GM21576 (cell line): ENCODE results near the gene PIK3C3.
"Not testable (repeated sequence)": the region's sequence is repeated elsewhere in the genome, so short reads cannot be mapped to it uniquely, and the experiment has no call there.

Experiments used
- ATAC-seq: cut with Tn5 transposase; IDR thresholded peaks from one replicate; pipeline ENCODE4 v1.9.1; 2021; ENCODE audit warnings: mild to moderate bottlenecking, moderate library complexity; ENCODE audit not compliant: unreplicated experiment

The PIK3C3 gene

GRCh38 chr18:42068030-42068429 is 113.0 kb downstream of the PIK3C3 start:
- no peak for ATAC-seq

GRCh38 chr18:42069036-42069435 is 114.0 kb downstream of the PIK3C3 start:
- no peak for ATAC-seq

DNA sequence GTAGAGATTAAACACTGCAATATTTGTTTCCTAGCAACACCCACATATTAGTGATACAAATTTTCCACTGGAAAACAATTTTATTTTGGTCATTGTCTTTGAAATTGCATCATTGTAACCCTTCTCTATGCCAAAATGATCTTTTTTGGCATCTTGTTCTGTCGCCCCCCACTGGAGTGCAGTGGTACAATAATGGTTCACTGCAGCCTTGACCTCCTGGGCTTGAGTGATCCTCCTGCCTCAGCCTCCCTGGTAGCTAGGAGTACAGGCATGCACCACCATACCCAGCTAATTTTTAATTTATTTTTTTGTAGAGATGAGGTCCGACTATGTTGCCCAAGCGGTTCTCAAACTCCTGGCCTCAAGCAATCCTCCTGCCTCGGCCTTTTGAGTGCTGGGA is 117.4 kb downstream of the PIK3C3 start:
- no peak for ATAC-seq

DNA sequence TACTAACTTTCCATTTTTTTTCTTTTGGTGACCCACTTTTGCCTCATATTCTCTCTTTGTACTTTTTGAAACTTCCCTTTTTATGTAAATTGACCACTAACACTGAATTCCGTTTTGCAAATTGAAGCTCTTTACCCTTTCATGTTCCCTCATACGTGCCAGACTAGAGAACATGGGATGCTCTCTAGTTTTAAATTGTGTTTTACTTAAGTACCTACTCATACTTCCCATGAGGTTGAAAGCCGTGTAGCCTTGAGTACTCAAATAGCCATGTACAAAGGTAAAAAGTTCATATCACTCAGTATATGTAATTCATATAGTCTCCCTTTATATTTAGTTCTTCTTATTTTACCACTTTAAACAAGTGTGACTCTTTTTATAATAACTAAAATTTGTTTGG is 119.7 kb downstream of the PIK3C3 start:
- no peak for ATAC-seq

DNA sequence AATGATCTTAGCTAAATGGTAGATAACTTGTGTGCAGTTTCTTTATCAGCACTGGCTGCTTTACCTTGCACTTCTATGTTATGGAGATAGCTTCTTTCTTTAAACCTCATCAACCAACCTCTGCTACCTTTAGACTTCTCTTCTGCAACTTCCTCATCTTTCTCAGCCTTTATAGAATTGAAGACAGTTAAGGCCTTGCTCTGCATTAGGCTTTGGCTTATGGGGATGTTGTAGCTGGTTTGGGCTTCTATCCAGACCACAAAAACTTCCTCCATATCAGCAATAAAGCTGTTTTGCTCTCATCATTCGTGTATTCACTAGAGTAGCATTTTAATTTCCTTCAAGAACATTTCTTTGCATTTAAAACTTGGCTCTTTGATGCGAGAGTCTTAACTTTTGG is 123.7 kb downstream of the PIK3C3 start:
- ATAC-seq, result no peak

- ATAC-seq, result no peak
Observed at GRCh38 chr18:42080340-42080739, 125.3 kb downstream of the PIK3C3 start.

- no peak for ATAC-seq
Observed at GRCh38 chr18:42082415-42083234, 127.6 kb downstream of the PIK3C3 start.

DNA sequence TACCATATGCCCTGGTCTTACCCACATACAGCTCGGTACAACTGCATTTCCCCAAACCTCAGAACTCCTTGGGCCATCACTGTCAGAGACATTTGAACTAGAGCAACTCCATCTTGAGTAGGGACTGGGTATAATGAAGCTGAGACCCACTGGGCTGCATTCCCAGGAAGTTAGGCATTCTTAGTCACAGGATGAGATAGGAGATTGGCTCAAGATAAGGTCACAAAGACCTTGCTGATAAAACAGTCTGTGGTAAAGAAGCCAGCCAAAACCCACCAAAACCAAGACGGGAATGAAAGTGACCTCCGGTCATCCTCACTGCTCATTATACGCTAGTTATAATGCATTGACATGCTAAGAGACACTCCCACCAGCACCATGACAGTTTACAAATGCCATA is 131.3 kb downstream of the PIK3C3 start:
- ATAC-seq, result no peak

- no peak for ATAC-seq
Observed at GRCh38 chr18:42087235-42087634, 132.2 kb downstream of the PIK3C3 start.

DNA sequence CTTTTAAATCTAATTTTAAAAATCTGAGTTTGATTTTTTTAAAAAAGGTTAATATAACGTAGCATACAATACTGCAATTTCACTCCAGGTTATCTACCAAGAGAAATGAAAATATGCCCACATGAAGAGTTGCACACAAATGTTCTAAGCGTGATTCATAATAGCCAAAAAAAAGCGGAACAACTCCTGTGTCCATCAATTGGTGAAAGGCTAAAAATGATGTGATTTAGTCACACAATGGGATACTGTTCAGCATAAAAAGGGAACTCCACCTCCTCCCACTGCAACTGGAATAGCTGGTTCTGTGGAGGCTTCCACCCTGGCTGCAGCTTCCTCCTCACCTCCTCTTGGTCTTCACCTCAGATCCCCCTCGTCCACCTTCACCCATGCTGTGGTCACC is 132.8 kb downstream of the PIK3C3 start:
- ATAC-seq, result no peak

DNA sequence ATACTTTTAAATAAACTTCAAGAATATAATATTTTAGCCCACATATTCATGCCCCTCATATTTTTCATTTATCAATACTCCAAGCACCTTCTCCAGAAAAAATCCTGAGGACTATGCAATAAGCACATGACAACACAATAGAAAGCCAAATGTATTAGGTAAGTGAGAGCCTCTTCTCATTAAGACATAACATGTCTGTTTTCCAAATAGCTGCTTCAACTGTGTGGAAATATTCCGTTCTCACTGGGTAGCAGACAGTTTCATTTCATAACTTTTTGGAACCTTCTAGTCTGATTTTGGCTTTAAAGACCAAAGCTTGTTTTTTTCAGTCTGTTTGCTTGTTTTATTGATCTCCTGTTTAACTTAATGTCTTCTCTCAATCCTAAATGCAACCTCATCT is 137.8 kb downstream of the PIK3C3 start:
- no peak for ATAC-seq

DNA sequence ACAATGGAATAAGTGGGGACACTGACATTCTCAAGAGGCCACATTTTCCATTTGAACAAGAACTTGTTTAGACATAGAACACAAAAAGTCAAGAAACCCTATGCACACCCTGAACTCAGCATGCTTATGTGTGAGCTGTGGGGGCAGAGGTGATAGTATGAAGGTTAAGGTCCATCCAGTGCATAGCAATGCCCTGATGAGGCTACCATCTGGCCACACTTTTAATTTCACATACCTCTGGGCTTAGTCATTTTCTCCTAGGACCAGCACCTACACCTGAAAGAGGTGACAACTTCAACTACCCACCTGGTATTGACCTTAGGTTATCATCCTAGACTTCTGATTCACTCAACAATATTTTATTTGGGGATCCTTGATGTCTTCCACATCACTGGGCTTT is 139.8 kb downstream of the PIK3C3 start:
- ATAC-seq, result no peak

- ATAC-seq, result no peak
Observed at GRCh38 chr18:42095732-42096377, 140.8 kb downstream of the PIK3C3 start.

- ATAC-seq, result no peak
Observed at GRCh38 chr18:42100248-42100647, 145.2 kb downstream of the PIK3C3 start.

DNA sequence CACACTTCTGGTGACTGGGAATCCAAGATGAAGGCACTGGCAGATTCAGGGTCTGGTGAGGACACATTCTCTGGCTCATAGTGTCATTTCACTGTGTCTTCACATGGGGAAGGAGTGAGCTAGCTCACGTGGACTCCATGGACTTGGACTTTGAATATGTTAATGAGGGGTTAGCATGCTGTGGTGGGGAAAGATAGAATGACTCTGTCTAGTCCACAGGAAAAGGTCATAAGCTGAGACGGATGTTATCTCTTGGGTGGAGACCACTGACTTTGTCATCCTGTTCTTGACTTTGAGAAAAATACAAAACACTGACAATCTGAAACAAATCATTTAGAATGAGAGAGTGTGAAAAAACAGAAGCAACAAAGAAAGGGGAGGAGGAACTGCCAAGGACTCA is 145.9 kb downstream of the PIK3C3 start:
- ATAC-seq, result no peak

DNA sequence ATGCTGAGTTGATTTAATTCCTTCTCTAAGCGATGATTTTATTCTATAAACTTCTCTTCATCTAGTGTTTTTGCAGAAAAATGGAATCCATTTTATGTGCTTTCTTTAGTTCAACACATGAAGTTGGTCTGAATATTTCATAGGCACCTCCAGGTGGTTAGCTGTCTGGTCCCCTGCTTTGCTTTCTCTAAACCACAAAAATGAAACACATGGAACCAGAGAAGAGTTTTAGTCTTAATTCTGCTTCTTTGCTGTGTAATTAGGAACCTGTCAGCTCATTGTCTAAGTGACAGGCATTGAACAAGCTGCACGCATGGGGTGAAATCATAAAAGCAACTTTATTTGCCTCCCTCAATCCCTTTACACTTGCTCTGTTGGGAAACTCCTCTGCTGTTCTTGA is 150.4 kb downstream of the PIK3C3 start:
- ATAC-seq, result no peak

GRCh38 chr18:42106784-42107183 is 151.8 kb downstream of the PIK3C3 start:
- no peak for ATAC-seq

DNA sequence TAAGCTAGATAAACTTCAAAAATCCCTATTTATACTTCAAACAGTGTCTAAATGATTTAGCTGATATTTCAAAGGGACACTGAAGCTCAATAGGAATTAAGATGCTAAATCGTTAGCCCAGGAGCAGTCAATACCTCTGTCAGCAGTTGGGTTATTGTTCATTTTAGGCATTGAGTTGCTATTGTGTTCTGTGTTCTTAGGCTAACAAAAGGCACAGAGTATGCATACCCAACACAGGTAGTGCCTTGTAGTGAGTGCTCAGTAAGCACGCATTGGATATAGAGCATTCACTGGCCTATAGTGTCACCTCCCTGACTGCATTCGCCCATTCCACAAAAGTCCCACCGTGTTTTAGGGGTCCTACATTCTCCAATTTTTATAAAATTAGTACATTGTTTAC is 152.3 kb downstream of the PIK3C3 start:
- no peak for ATAC-seq

- ATAC-seq, result no peak
Observed at GRCh38 chr18:42107691-42108450, 152.8 kb downstream of the PIK3C3 start.

DNA sequence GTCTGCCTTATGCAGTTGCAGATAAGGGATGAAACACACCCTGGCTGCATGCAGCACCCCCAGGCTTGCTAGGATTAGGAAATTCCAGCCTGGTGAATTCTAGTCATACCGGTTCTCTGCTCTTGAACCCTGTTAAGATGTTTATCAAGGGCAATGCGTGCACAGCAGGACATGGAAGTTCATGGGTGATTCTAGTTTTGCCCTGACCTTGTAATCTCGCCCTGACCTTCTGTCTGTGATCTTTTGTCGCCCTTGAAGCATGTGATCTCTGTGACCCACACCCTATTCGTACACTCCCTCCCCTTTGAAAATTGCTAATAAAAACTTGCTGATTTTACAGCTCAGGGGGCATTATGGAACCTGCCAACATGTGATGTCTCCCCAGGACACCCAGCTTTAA is 157.1 kb downstream of the PIK3C3 start:
- not testable (repeated sequence) for ATAC-seq

DNA sequence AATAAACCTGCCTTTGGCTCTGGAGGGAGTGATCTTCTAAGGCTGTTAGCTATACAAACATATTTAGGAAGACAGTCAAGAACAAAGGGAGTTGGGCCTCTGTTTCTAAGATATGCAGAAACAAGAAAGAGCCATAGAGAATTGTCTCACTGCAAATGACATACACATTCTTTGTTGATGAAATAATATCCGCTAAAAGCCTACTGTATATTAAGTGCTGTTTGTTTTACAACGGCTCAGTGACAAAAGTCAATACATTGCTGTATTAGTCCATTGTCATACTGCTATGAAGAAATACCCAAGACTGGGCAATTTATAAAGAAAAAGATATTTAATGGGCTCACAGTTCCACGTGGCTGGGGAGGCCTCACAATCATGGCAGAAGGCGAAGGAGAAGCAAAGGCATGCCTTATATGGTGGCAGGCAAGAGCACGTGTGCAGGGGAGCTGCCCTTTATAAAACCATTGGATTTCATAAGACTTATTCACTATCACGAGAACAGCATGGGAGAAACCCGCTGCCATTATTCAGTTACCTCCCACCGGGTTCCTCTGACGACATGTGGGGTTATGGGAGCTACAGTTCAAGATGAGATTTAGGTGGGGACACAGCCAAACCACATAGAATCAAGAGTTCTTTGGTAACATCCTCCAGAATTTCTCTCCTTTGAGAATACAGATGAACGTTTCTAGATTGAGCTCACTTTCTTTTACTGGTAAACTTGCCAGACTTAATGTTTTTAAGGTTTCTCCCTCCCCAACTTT is 157.8 kb downstream of the PIK3C3 start:
- no peak for ATAC-seq
